GM11168 (cell line): ENCODE data around the gene APBB2.
"Not testable (repeated sequence)": the region's sequence is repeated elsewhere in the genome, so short reads cannot be mapped to it uniquely, and the experiment has no call there.

Experiments
- in situ Hi-C: fragments of 300-500 bp; cut with MboI; formaldehyde crosslinking; loops from one replicate; pipeline ENCODE4 v1.12.0; 2022; ENCODE audit warnings: low sequenced_read_pairs; ENCODE audit not compliant: unreplicated experiment

The APBB2 gene

GRCh38 chr4:40994321-40994720, 220.0 kb downstream of the APBB2 start:
- in situ Hi-C loops: not testable (repeated sequence)

GRCh38 chr4:40993296-40993693, 221.0 kb downstream of the APBB2 start:
- in situ Hi-C loops: not testable (repeated sequence)

- in situ Hi-C loops: no loop called here
Observed at GRCh38 chr4:40992472-40993295, 221.7 kb downstream of the APBB2 start.

GRCh38 chr4:40991908-40992307, 222.4 kb downstream of the APBB2 start:
- in situ Hi-C loops: no loop called here

GRCh38 chr4:40990899-40991265, 223.5 kb downstream of the APBB2 start:
- in situ Hi-C loops: no loop called here

GRCh38 chr4:40990236-40990898, 224.0 kb downstream of the APBB2 start:
- in situ Hi-C loops: no loop called here

GRCh38 chr4:40987151-40987550, 227.2 kb downstream of the APBB2 start:
- in situ Hi-C loops: no loop called here

GRCh38 chr4:40986375-40986774, 228.0 kb downstream of the APBB2 start:
- in situ Hi-C loops: no loop called here

- in situ Hi-C loops: loop anchor here (5.0 kb wide), 1 partner anchor 233 kb away; no protein-coding TSS in a partner anchor
Observed at GRCh38 chr4:40984051-40984450, 230.3 kb downstream of the APBB2 start.

- in situ Hi-C loops: loop anchor here (5.0 kb wide), 1 partner anchor 237 kb away; no protein-coding TSS in a partner anchor
Observed at GRCh38 chr4:40980318-40980883, 233.9 kb downstream of the APBB2 start.

GRCh38 chr4:40978548-40978947, 235.8 kb downstream of the APBB2 start:
- in situ Hi-C loops: no loop called here

GRCh38 chr4:40976343-40976742, 238.0 kb downstream of the APBB2 start:
- in situ Hi-C loops: no loop called here

GRCh38 chr4:40972722-40973121, 241.6 kb downstream of the APBB2 start:
- in situ Hi-C loops: no loop called here

- in situ Hi-C loops: no loop called here
Observed at GRCh38 chr4:40971338-40971737, 243.0 kb downstream of the APBB2 start.

- in situ Hi-C loops: no loop called here
Observed at GRCh38 chr4:40969501-40969900, 244.8 kb downstream of the APBB2 start.

- in situ Hi-C loops: no loop called here
Observed at GRCh38 chr4:40967550-40967949, 246.8 kb downstream of the APBB2 start.

GRCh38 chr4:40966091-40966490, 248.3 kb downstream of the APBB2 start:
- in situ Hi-C loops: no loop called here

- in situ Hi-C loops: no loop called here
Observed at GRCh38 chr4:40963897-40964478, 250.4 kb downstream of the APBB2 start.

GRCh38 chr4:40962551-40963180, 251.7 kb downstream of the APBB2 start:
- in situ Hi-C loops: no loop called here

GRCh38 chr4:40960941-40961340, 253.4 kb downstream of the APBB2 start:
- in situ Hi-C loops: no loop called here
